ENCODE data around the gene SIAH2.
A peak's percentile ranks its signal among the peaks of the same experiment; 100 is the strongest.

Gene SIAH2

GRCh38 chr3:150729682-150730360, 33.1 kb downstream of the SIAH2 start:
- Histone ChIP-seq H3K27me3 (no peaks in the 10 kb centered on the region), H3K27ac (no peak overlapping the region), H3K9me3 (no peaks in the 10 kb centered on the region), H3K36me3 (no peaks in the 10 kb centered on the region), H3K4me1 (peaks cover 0 to 8% (median 3%) of the 10 kb centered on the region in 4 donors), H3K4me3 (no peak overlapping the region)
- no peak for TF ChIP-seq CTCF (IDR thresholded peaks at IDR 0.05)
- intact Hi-C loops (cut with DNase I; ENCODE audit: low total_unique reads): no loop called here
- DNase-seq: no peak

- peak; percentile 62 to 72 for DNase-seq
- Histone ChIP-seq H3K4me1 (peaks cover 0 to 8% (median 3%) of the 10 kb centered on the region in 4 donors), H3K9me3 (no peaks in the 10 kb centered on the region), H3K4me3 (no peak overlapping the region), H3K27me3 (no peaks in the 10 kb centered on the region), H3K36me3 (no peaks in the 10 kb centered on the region), H3K27ac (no peak overlapping the region)
- intact Hi-C loops (cut with DNase I; ENCODE audit: low total_unique reads): no loop called here
- no peak for TF ChIP-seq CTCF (IDR thresholded peaks at IDR 0.05)
Measured at GRCh38 chr3:150727653-150728502, 35.1 kb downstream of the SIAH2 start.

- intact Hi-C loops (cut with DNase I; ENCODE audit: low total_unique reads): no loop called here
- Histone ChIP-seq H3K27me3 (no peaks in the 10 kb centered on the region), H3K36me3 (no peaks in the 10 kb centered on the region), H3K27ac (no peak overlapping the region), H3K4me1 (peaks cover 0 to 13% (median 5%) of the 10 kb centered on the region in 4 donors), H3K9me3 (no peaks in the 10 kb centered on the region), H3K4me3 (no peak overlapping the region)
- no peak for DNase-seq
- TF ChIP-seq CTCF (IDR thresholded peaks at IDR 0.05): no peak
Measured at GRCh38 chr3:150725548-150725947, 37.4 kb downstream of the SIAH2 start.

GRCh38 chr3:150723946-150724345, 39.0 kb downstream of the SIAH2 start:
- no peaks in the 10 kb centered on the region for H3K36me3 ChIP-seq
- H3K27ac ChIP-seq: no peak overlapping the region
- no peak overlapping the region for H3K4me3 ChIP-seq
- intact Hi-C loops (cut with DNase I; ENCODE audit: low total_unique reads): loop anchor here (2.0 kb wide), 1 partner anchor 141 kb away; no protein-coding TSS in a partner anchor
- no peak for TF ChIP-seq CTCF (IDR thresholded peaks at IDR 0.05)
- no peak for DNase-seq
- H3K4me1 ChIP-seq: peaks cover 0 to 5% (median 2%) of the 10 kb centered on the region in 4 donors
- H3K9me3 ChIP-seq: no peaks in the 10 kb centered on the region
- H3K27me3 ChIP-seq: no peaks in the 10 kb centered on the region

DNA sequence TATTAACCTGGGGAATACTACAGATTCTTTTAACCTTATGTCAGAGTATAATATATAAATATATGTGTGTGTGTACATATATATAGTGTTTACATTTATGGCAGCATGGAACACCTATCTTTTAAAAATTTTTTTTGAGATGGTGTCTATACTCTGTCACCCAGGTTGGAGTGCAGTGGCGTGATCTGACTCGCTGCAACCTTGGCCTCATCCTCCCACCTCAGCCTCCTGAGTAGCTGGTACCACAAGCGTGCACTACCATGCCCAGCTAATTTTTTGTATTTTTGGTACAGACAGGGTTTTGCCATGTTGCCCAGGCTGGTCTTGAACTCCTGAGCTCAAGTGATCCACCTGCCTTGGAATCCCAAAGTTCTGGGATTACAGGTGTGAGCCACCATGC, 40.7 kb downstream of the SIAH2 start:
- no peaks in the 10 kb centered on the region for H3K9me3 ChIP-seq
- intact Hi-C loops (cut with DNase I; ENCODE audit: low total_unique reads): loop anchor here (2.0 kb wide), 1 partner anchor 143 kb away; no protein-coding TSS in a partner anchor
- no peaks in the 10 kb centered on the region for H3K36me3 ChIP-seq
- no peak for TF ChIP-seq CTCF (IDR thresholded peaks at IDR 0.05)
- no peak overlapping the region for H3K27ac ChIP-seq
- H3K4me1 ChIP-seq: peaks cover 0 to 5% (median 2%) of the 10 kb centered on the region in 4 donors
- no peak for DNase-seq
- no peaks in the 10 kb centered on the region for H3K27me3 ChIP-seq
- H3K4me3 ChIP-seq: no peak overlapping the region
